Glomerular visceral epithelial cell (primary cell): ENCODE results near the gene POLR3H.

Source experiments
- DNase-seq: peaks from one replicate; pipeline ENCODE4 v3.0.0-alpha.2; 2016; ENCODE audit errors: extremely low spot score

Gene POLR3H

GRCh38 chr22:41481925-41482318 lies 62.3 kb downstream of the POLR3H start:
- no peak for DNase-seq

- no peak for DNase-seq
Measured at GRCh38 chr22:41481131-41481830, 63.0 kb downstream of the POLR3H start.

GRCh38 chr22:41480397-41480735 lies 63.9 kb downstream of the POLR3H start:
- DNase-seq = no peak

GRCh38 chr22:41479671-41480396 lies 64.4 kb downstream of the POLR3H start:
- peak; percentile 6 for DNase-seq

GRCh38 chr22:41478891-41479521 lies 65.3 kb downstream of the POLR3H start:
- DNase-seq = no peak

- no peak for DNase-seq
Measured at GRCh38 chr22:41478473-41478872, 65.8 kb downstream of the POLR3H start.
